Stimulated activated CD4-positive, alpha-beta T cell treated with anti-CD3 and anti-CD28 coated beads, Interleukin-15, amount 100 ng/mL, for 1 hour (primary cell): ENCODE results near the gene SERPINE1.
"Not testable (repeated sequence)": the region's sequence is repeated elsewhere in the genome, so short reads cannot be mapped to it uniquely, and the experiment has no call there.

ENCODE experiments used
- DNase-seq, 2 donors: peaks; one replicate each; pipeline ENCODE4 v3.0.0-alpha.2; 2020; ENCODE audit warnings: low read depth in 1 of 2, low spot score in 1 of 2

SERPINE1 gene

DNA sequence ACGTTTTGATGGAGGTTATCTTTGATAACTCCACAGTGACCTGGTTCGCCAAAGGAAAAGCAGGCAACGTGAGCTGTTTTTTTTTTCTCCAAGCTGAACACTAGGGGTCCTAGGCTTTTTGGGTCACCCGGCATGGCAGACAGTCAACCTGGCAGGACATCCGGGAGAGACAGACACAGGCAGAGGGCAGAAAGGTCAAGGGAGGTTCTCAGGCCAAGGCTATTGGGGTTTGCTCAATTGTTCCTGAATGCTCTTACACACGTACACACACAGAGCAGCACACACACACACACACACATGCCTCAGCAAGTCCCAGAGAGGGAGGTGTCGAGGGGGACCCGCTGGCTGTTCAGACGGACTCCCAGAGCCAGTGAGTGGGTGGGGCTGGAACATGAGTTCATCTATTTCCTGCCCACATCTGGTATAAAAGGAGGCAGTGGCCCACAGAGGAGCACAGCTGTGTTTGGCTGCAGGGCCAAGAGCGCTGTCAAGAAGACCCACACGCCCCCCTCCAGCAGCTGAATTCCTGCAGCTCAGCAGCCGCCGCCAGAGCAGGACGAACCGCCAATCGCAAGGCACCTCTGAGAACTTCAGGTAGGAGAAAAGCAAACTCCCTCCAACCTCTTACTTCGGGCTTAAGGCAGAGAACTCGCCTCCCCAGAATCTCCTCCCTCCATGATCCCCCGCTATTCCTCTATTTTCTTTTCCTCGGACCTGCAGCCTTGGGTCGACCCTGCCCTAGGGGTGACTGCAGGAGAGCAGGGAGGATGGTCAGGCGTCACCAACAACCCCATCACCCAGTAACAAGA is at the start of gene SERPINE1:
Gene SERPINE1 (plus strand): TSS at position 454 of the 809 bp plus-strand sequence. CDS start 1,290 bp downstream, outside the sequence.
- peak in 1 of 2 donors; percentile 16 for DNase-seq

DNA sequence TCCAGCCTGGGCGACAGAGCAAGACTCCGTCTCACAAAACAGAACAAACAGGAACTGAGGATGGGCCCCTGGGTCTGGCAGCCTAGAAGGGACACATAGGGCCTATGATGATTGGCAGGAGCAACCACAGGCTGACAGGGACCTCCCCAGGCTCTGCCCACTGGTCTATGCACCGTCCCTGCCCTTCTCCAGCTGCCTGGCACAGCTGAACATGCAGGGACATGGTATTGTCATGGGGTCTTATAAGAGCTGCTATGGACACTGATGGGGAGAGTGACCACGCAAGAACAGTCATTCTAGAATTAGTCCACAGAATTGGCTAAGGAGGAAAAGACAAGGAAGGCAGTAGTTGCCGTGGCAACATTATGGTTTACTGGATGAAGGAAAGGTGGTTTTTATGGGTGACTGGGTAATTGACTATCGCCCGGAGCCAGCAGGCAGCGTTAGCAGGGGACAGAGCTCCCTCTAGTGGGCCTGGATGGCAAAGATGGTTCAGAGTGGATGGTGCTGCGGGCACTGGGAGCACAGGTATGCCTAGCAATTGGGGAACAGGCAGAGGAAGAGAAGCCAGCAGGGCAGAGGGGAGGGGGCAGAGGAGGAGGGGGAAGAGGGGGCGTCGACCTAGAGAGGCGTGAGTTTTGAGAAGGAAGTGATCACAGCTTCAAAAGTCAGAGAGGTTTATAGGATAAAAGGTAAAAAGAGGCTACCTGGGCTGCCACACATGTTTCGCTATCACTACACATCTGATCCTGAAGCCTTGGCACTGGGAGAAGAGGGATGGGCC is 49.4 kb upstream of the SERPINE1 start:
- peak; percentile 67 to 69 for DNase-seq

DNA sequence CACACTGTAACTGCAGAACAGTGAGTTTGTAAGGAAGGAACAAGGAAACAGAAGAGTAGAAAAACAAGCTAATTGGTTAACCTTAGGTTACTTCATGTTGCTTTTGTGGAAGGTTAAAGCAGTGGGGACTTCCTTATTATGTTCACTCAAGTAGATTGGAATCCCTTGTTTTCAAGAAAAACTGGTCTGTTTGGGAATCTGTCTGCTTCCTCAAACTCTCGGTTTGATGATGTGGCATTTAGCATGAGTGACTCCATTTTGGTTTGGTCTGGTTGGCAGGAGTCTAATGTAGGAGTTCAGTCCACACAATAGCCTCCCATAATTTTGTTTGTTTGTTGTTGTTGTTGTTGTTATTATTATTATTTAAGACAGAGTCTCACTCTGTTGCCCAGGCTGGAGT is 45.5 kb upstream of the SERPINE1 start:
- no peak for DNase-seq

DNA sequence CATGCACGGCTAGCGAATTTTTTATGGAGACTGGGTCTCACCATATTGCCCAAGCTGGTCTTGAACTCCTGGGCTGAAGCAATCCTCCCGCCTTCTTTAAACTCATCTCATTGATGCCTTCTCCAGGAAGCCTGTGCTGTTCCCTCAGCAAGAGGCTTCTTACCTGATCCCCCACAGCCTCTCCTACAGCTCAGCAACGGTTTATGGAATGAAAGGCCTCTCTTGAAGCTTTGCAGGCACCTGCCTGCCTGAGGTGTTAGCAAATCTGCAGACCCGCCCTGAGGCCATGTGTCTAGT is 42.1 kb upstream of the SERPINE1 start:
- no peak for DNase-seq

DNA sequence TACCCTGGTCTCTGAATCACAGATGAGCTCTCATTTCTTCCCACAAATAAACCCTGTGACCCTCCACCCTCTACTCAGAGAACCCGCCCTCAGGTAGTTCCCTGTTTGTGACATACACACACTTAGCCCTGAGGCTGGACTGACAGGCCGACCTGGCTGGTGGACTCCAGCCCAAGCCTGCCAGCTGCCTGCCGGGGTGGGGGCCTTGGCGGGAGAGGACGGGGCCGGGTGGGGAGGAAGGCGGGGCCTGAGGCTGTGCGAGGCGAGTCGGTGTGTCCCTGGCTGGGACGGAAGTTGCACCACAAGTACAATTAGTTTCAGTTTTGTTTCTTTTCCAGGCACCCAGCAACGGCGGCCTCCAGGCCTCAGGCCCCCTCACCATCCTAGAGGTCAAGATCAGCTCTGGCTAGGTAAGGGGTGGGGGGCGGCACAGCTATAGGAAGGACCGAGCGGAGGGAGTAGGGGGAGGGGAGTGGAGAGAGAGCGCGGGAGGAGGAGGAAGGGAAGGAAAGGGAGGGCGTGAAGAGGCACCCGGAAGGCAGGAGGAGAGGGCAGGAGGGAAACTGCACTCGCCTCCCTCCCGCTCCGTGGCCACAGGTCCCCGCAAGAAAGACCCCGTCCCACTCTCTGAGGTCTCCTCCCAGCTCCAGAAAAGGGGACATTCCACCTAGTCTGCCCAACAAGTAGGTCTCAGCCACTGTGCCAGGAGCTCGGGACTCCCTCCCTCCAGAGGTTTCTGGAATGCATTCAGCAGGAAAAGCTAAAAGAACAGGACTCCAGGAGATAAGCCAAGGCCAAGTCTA is 41.5 kb upstream of the SERPINE1 start, which contains the start of gene TRIM56:
Gene TRIM56 (plus strand): TSS at position 320 of the 803 bp plus-strand sequence. CDS start 1,832 bp downstream, outside the sequence.
- DNase-seq = peak; percentile 52

DNA sequence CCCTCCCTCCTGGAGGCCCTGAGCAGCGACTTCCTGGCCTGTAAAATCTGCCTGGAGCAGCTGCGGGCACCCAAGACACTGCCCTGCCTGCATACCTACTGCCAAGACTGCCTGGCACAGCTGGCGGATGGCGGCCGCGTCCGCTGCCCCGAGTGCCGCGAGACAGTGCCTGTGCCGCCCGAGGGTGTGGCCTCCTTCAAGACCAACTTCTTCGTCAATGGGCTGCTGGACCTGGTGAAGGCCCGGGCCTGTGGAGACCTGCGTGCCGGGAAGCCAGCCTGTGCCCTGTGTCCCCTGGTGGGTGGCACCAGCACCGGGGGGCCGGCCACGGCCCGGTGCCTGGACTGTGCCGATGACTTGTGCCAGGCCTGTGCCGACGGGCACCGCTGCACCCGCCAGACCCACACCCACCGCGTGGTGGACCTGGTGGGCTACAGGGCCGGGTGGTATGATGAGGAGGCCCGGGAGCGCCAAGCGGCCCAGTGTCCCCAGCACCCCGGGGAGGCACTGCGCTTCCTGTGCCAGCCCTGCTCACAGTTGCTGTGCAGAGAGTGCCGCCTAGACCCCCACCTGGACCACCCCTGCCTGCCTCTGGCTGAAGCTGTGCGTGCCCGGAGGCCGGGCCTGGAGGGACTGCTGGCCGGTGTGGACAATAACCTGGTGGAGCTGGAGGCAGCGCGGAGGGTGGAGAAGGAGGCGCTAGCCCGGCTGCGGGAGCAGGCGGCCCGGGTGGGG is 39.4 kb upstream of the SERPINE1 start:
- DNase-seq = no peak

DNA sequence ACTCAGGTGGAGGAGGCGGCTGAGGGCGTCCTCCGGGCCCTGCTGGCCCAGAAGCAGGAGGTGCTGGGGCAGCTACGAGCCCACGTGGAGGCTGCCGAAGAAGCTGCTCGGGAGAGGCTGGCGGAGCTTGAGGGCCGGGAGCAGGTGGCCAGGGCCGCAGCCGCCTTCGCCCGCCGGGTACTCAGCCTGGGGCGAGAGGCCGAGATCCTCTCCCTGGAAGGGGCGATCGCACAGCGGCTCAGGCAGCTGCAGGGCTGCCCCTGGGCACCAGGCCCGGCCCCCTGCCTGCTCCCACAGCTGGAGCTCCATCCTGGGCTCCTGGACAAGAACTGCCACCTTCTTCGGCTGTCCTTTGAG is 38.9 kb upstream of the SERPINE1 start:
- DNase-seq = no peak

DNA sequence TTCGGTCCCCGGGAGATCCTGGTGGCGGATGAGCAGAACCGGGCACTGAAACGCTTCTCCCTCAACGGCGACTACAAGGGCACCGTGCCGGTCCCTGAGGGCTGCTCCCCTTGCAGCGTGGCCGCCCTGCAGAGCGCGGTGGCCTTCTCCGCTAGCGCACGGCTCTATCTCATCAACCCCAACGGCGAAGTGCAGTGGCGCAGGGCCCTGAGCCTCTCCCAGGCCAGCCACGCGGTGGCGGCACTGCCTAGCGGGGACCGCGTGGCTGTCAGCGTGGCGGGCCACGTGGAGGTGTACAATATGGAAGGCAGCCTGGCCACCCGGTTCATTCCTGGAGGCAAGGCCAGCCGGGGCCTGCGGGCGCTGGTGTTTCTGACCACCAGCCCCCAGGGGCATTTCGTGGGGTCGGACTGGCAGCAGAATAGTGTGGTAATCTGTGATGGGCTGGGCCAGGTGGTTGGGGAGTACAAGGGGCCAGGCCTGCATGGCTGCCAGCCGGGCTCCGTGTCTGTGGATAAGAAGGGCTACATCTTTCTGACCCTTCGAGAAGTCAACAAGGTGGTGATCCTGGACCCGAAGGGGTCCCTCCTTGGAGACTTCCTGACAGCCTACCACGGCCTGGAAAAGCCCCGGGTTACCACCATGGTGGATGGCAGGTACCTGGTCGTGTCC is 37.9 kb upstream of the SERPINE1 start:
- no peak for DNase-seq

DNA sequence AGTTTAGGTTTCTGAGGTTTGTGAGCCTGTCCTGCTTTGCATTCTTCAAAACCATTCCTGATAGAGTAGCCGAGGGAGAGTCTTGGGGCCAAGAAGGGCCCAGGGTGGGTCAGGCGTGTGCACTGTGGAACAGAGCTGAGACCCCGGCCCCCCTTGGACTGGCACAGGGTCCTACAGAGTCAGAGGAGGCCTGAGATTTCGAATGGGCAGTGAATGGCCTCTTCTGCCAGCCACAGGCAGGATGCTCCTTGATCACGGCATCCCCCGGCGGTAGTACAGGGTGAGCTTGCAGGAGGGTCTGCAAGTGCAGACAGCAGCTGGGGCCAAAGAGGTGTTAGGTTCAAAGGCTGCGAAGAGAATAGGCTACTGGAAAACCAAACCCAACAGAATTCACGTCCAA is 37.0 kb upstream of the SERPINE1 start:
- no peak for DNase-seq

DNA sequence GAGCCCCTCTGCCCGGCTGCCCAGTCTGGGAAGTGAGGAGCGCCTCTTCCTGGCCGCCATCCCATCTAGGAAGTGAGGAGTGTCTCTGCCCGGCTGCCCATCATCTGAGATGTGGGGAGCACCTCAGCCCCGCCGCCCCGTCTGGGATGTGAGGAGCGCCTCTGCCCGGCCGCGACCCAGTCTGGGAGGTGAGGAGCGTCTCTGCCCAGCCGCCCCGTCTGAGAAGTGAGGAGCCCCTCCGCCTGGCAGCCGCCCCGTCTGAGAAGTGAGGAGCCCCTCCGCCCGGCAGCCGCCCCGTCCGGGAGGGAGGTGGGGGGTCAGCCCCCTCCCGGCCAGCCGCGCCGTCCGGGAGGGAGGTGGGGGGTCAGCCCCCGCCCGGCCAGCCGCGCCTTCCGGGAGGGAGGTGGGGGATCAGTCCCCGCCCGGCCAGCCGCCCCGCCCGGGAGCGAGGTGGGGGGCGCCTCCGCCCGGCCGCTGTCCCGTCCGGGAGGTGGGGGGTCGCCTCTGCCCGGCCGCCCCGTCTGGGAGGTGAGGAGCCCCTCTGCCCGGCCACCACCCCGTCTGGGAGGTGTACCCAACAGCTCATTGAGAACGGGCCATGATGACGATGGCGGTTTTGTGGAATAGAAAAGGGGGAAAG is 34.5 kb upstream of the SERPINE1 start:
- DNase-seq = not testable (repeated sequence)

DNA sequence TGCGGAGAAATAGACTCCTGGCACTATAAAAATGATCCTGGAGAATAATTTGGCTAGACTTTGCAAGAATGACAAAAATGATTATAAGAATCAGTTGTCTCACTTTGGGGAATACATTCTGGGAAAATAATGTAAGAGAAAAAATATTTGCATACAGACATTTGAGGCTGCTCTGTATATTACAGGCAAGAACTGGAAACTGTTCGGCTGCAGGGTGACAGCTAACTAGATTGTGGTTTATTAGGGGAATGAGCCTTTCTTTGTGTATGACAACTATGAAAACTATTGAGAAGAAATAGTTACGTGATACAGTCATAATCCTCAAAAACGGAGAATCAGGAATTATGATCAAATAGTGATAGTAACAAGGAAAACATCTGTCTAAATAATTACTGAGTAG is 33.0 kb upstream of the SERPINE1 start:
- no peak for DNase-seq

DNA sequence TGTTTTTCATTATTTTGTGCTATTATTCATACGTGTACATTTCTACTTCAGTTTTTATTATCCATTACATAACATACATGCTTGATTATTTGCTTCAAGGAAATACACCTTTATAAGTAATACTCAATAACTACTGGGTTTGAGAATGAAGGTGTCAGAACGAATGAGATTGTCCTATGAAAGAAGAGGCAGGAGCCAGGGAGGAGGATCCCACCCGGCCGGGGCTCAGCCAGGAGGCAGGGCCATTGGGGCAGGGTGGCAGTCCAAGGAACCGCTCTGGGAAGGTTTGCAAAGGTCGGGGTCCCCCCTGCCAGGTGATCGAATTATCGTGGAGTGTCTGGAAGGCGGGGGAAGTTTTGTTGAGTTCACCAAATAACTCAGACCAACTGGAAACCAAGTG is 32.5 kb upstream of the SERPINE1 start:
- DNase-seq = no peak

DNA sequence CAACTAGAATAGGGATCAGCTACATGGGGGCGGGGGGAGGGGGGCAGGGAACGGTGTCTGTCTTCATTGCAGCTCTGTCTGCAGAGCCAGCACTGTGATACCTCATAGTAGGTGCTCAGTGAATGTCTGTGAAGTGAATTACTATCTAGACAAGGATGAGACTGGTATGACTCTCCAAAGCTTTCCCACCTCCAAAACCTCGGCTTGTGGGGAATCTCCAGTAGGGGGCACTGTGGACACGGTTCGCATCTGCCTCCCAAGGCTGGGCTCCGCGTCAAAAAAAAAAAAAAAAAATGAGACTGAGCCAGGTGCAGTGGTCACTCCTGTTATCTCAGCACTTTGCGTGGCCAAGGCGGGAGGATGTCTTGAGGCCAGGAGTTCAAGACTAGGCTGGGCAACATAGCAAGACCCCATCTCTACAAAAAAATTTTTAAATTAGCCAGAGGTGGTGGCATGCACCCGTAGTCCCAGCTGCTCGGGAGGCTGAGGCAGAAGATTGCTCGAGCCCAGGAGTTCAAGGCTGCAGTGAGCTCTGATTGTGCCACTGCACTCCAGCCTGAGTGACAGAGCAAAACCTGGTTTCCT is 32.0 kb upstream of the SERPINE1 start:
- DNase-seq = no peak

DNA sequence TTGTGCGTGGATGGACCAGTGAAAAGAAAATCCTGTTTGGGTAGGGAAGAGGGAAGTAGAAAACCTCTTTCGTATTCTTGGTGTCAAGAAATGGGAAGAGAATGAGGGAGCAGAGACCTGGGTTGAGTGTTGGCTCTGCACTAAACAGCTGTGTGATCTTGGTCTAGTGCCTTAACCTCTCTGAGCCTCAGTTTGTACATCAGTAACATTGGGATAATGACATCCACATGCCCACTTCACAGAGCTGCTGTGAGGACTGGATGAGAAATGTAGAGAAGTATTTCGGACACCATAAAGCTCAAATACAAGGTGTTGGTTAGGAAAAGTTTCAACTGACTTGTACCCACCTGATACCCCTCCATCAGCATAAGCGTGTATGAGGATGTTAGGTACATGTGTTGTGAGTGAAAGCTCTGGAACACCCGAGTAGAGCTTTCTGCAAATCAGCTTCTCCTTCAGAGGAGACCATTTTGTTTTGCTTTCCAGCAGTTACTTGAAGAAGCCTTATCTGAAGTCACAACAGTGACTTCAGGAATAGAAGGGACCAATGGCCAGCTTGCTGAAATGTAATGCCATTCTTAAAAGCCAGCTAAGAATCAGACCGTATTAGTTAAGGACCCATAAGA is 30.5 kb upstream of the SERPINE1 start:
- no peak for DNase-seq

DNA sequence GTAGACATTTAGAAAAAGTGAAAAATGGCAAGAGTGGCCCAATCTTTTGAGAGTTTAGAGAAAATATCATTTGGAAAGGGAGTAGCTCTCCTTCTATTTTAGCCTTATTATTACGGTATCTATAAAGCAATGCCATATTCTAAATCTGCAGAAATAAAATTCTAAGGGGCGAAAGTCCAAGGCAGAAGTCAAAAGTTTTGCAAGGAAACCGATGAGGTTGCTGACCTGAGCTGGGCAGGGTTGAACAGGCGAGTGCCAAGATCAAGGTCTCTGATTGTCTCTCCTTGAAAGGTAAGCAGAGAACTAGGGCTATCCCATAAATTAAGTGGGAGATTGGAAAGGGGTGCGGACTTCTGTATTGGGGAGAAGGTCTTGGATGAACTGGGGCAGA is 30.0 kb upstream of the SERPINE1 start:
- DNase-seq = no peak

DNA sequence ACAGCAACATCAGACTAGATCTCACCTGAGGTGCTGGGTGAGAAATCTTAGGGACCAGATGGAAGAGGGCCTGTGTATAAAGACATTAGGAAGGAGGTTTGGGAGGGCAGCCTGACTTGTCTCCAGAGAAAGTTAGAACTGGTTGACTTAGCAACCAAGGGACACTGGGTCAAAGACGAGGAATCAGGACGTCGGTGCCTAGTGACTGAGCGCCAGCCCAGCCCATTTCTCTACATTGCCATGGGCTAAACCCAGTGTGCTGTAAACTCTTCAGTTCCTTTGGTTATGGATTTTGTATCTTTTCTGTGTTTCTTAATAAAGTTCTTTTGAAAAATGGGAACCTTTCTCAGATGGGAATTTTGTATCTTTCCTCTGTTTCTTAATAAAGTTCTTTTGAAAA is 29.3 kb upstream of the SERPINE1 start:
- DNase-seq = no peak

DNA sequence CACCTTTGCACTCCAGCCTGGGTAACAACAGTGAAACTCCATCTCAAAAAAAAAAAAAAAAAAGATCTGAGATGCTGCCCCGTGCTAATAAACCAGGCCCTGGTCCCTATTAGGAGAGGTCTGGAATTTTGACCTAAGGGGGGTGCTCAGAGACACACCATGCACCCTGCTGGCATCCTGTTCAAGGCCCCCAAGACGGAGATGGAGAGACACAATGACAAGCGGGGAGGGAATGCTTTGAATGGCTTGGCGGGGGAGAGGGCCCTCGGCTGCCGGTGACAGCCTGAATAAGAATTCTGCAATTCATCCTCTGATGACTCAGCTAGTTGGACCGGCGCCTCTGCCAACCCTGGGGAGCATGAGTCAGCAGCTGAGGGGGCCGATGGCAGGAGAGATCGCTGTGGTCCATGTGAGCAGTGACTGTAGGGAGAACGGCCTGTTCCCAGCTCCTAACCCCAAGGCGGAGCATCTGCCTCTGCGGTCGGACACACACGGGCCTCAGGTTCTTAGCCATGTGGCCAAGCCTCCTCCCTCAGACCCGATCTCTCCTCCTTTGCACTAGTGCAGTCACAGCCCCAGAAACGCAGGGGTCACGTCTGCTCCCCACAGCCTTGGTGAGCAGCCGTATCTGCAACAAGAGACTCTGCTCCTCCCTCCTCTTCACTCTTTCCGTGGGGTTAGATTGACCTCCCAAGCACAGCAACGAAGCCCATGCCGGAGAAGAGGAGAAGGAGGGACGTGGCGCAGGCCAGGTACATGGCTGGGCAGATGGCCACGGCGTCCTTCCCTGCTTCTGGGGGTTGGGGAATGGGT is 26.7 kb upstream of the SERPINE1 start:
- peak in 1 of 2 donors; percentile 52 for DNase-seq
